Lung (tissue), 12 donors: ENCODE measurements around the gene FRK. TPM values are rescaled to one million over a fixed set of nuclear protein-coding genes. Genes with fewer than 3 reads are reported as not detected.

Experiments used
- ATAC-seq: fragments of 200-7000 bp; cut with Tn5 transposase; one replicate; pipeline ENCODE4 v1.9.1; 2020; ENCODE audit warnings: moderate number of reproducible peaks; ENCODE audit not compliant: insufficient read depth, low FRiP score
- DNase-seq, 3 donors: peaks; one replicate each; pipeline ENCODE4 v3.0.0-alpha.2; 2013 to 2017
- H3K27ac ChIP-seq, 2 donors: one replicate each; pipeline ENCODE4 v1.5.1; 2013; ENCODE audit warnings: mild to moderate bottlenecking in 2 of 2, moderate library complexity in 2 of 2, control low read depth in 1 of 2, inconsistent platforms in 1 of 2, low read depth in 1 of 2, low read length in 1 of 2
- H3K27me3 ChIP-seq, 3 donors: one replicate each; pipeline ENCODE4 v1.5.1; 2013; ENCODE audit warnings: low read length in 2 of 3; ENCODE audit not compliant: control insufficient read depth in 3 of 3, insufficient read depth in 3 of 3
- H3K36me3 ChIP-seq, 4 donors: one replicate each; pipeline ENCODE4 v1.5.1; 2013; ENCODE audit warnings: low read length in 4 of 4, mild to moderate bottlenecking in 1 of 4, moderate library complexity in 1 of 4; ENCODE audit not compliant: control insufficient read depth in 4 of 4, insufficient read depth in 4 of 4
- H3K4me1 ChIP-seq, 5 donors: one replicate each; pipeline ENCODE4 v1.5.1; 2013; ENCODE audit warnings: low read length in 5 of 5, mild to moderate bottlenecking in 2 of 5, moderate library complexity in 1 of 5; ENCODE audit not compliant: control insufficient read depth in 5 of 5, insufficient read depth in 5 of 5
- H3K4me3 ChIP-seq: one replicate; pipeline ENCODE4 v1.5.1; 2013; ENCODE audit warnings: mild to moderate bottlenecking, control low read depth, moderate library complexity
- H3K9ac ChIP-seq, 2 donors: one replicate each; pipeline ENCODE4 v1.5.1; 2013; ENCODE audit warnings: low read length in 2 of 2, control low read depth in 1 of 2; ENCODE audit not compliant: insufficient read depth in 1 of 2
- H3K9me3 ChIP-seq, 4 donors: one replicate each; pipeline ENCODE4 v1.5.1; 2013; ENCODE audit warnings: low read length in 3 of 4, mild to moderate bottlenecking in 1 of 4, moderate library complexity in 1 of 4; ENCODE audit not compliant: control insufficient read depth in 4 of 4, insufficient read depth in 3 of 4
- WGBS, 2 donors: extraction: QIAGEN DNeasy Blood & Tissue Kit; methylation state at CpG; one replicate each; pipeline ENCODE4 v1.1.7; 2013; 5-methylcytosine and 5-hydroxymethylcytosine counted together
- polyA plus RNA-seq, 2 donors: library from polyadenylated mRNA; stranded (reverse); fragments of 200-250 nt; gene quantifications; one replicate each; pipeline ENCODE4 v1.2.1, GENCODE V29; 2013
- total RNA-seq, 2 donors: library from RNA; depleted of rRNA in 1 of 2; stranded (reverse); fragments of >200 nt in 1 of 2; gene quantifications; one replicate each; pipeline ENCODE4 v1.2.1, GENCODE V29; 2014 to 2021
- TF ChIP-seq, protein P1 (sequence below): IDR thresholded peaks from 2 replicates; pipeline ENCODE4 v1.5.1; 2012; ENCODE audit warnings: mild to moderate bottlenecking; ENCODE audit errors: control extremely low read depth, extremely low read depth
- donor health status: control.
- donor health status: control.
- donor health status: Bipolar disorder and iron deficiency.
- donor health status: healthy.
- donor health status: DM: yes; HTN: yes; CAD: no.

The FRK gene
- total and polyA plus RNA-seq, 4 donors: 1.2 to 18.3 (median 5.1) TPM

DNA sequence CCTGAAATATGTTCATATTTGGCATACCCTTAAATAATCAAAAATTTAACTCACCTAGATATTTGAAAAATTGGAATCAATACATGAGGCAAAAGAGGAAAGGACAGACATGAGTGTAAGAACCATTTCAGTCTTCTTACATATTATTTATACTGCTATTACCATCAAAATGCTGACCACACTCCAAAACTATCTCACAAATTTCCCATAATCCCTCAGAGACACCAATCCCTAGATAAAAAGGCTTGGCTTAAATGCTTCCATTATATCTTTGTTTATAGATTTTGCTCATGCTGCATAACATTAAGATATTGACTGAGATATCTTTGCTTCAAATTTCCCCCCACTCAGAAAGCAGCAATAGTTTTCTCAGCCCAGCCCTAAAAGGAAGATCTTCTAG lies 28.3 kb upstream of the FRK start:
- ATAC-seq (no peak), DNase-seq (no peak)
- TF ChIP-seq, protein P1, sequence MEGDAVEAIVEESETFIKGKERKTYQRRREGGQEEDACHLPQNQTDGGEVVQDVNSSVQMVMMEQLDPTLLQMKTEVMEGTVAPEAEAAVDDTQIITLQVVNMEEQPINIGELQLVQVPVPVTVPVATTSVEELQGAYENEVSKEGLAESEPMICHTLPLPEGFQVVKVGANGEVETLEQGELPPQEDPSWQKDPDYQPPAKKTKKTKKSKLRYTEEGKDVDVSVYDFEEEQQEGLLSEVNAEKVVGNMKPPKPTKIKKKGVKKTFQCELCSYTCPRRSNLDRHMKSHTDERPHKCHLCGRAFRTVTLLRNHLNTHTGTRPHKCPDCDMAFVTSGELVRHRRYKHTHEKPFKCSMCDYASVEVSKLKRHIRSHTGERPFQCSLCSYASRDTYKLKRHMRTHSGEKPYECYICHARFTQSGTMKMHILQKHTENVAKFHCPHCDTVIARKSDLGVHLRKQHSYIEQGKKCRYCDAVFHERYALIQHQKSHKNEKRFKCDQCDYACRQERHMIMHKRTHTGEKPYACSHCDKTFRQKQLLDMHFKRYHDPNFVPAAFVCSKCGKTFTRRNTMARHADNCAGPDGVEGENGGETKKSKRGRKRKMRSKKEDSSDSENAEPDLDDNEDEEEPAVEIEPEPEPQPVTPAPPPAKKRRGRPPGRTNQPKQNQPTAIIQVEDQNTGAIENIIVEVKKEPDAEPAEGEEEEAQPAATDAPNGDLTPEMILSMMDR: no peak
- Histone ChIP-seq H3K9me3 (no peaks in the 10 kb centered on the region), H3K4me1 (peaks cover 0 to 5% (median 0%) of the 10 kb centered on the region in 5 donors), H3K36me3 (no peaks in the 10 kb centered on the region), H3K9ac (no peak overlapping the region), H3K27me3 (no peaks in the 10 kb centered on the region), H3K27ac (no peak overlapping the region), H3K4me3 (no peak overlapping the region)

- no peak for ATAC-seq
- Histone ChIP-seq H3K9ac (no peak overlapping the region), H3K36me3 (no peaks in the 10 kb centered on the region), H3K9me3 (no peaks in the 10 kb centered on the region), H3K27me3 (no peaks in the 10 kb centered on the region), H3K4me3 (no peak overlapping the region), H3K27ac (no peak overlapping the region), H3K4me1 (peaks cover 0 to 5% (median 0%) of the 10 kb centered on the region in 5 donors)
- WGBS, 2 donors: 62 to 75% methylated on average over 4 of the region's 4 CpGs
- no peak for DNase-seq
- TF ChIP-seq, protein P1: no peak
These were observed 26.8 kb upstream of the FRK start for GRCh38 chr6:116087437-116088027.

DNA sequence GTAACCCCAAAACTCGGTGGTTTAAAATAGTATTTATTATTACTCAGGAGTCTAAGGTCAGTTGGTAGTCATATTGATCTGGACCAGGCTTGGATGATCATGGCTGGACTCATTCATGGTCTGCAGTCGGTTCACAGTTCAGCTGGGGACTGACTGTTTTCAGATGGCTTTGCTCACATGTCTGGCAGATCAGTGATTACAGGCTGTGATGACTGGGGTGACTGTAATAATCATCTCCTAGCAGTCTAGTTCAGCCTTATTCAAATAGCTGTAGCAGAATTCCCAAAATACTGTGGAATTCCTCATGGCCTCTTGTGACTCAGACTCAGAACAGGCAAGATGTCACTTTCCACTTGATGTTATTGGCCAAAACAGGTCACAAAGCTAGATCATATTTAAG lies 23.6 kb upstream of the FRK start:
- Histone ChIP-seq H3K27ac (no peak overlapping the region), H3K27me3 (no peaks in the 10 kb centered on the region), H3K9ac (no peak overlapping the region), H3K9me3 (no peaks in the 10 kb centered on the region), H3K4me1 (peaks cover 0 to 5% (median 0%) of the 10 kb centered on the region in 5 donors), H3K4me3 (no peak overlapping the region), H3K36me3 (no peaks in the 10 kb centered on the region)
- TF ChIP-seq, protein P1: no peak
- ATAC-seq: no peak
- WGBS, 2 donors: 82 to 90% methylated on average over 2 of the region's 2 CpGs
- peak in 1 of 3 donors; percentile 39 for DNase-seq

- DNase-seq: no peak
- WGBS, 2 donors: 90 to 94% methylated on average over 5 of the region's 5 CpGs
- TF ChIP-seq, protein P1: no peak
- no peak overlapping the region for H3K27ac ChIP-seq
- no peaks in the 10 kb centered on the region for H3K9me3 ChIP-seq
- H3K9ac ChIP-seq: no peak overlapping the region
- H3K4me1 ChIP-seq: no peaks in the 10 kb centered on the region
- H3K4me3 ChIP-seq: no peak overlapping the region
- no peaks in the 10 kb centered on the region for H3K36me3 ChIP-seq
- no peaks in the 10 kb centered on the region for H3K27me3 ChIP-seq
- no peak for ATAC-seq
These were observed 22.4 kb upstream of the FRK start for GRCh38 chr6:116083052-116083451.
